ENCODE results near the gene CRYBG2. TPM values are rescaled to one million over a fixed set of nuclear protein-coding genes. Genes with fewer than 3 reads are reported as not detected.
A peak's percentile ranks its signal among the peaks of the same experiment; 100 is the strongest.
"Not testable (repeated sequence)": the region's sequence is repeated elsewhere in the genome, so short reads cannot be mapped to it uniquely, and the experiment has no call there.

CRYBG2 gene
- total and polyA plus RNA-seq, 7 donors, result 0.55 to 21.0 (median 13.8) TPM; not detected in 2

- H3K27ac ChIP-seq, result no peak overlapping the region
- intact Hi-C loops (cut with DNase I), result no loop called here
- H3K27me3 ChIP-seq, result no peaks in the 10 kb centered on the region
- no peaks in the 10 kb centered on the region for H3K4me1 ChIP-seq
- WGBS, 2 donors, result 87% methylated on average over 11 of the region's 11 CpGs
- no peak for DNase-seq
- TF ChIP-seq POLR2AphosphoS5 (IDR thresholded peaks at IDR 0.05) (no peak), CTCF (IDR thresholded peaks at IDR 0.05) (no peak), EP300 (IDR thresholded peaks at IDR 0.05) (no peak), POLR2A (IDR thresholded peaks at IDR 0.05) (no peak)
- no peaks in the 10 kb centered on the region for H3K9me3 ChIP-seq
- no peaks in the 10 kb centered on the region for H3K36me3 ChIP-seq
- H3K4me3 ChIP-seq, result no peak overlapping the region
These were observed 59.9 kb downstream of the CRYBG2 start for GRCh38 chr1:26293911-26294463.

DNA sequence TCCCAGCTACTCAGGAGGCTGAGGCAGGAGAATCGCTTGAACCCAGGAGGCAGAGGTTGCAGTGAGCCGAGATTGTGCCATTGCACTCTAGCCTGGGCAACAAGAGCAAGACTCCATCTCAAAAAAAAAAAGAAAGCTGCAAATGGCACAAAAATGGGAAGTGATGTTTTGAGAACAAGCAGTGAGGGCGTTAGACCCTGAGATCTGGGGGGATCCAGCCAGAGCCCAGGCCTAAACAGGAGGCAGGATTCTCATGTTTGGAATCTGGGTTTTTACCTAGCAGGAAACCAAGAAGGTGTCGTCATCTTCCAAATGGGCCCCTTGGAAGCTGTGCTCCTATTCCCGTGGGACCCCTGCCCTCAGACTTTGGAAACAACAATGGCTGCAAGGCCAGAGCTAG lies 61.2 kb downstream of the CRYBG2 start:
- intact Hi-C loops (cut with DNase I); H3K36me3 ChIP-seq; H3K27me3 ChIP-seq; H3K27ac ChIP-seq; DNase-seq; H3K9me3 ChIP-seq; H3K4me3 ChIP-seq; H3K4me1 ChIP-seq: not testable (repeated sequence)
- WGBS, 2 donors, result 87 to 92% methylated on average over 5 of the region's 5 CpGs

DNA sequence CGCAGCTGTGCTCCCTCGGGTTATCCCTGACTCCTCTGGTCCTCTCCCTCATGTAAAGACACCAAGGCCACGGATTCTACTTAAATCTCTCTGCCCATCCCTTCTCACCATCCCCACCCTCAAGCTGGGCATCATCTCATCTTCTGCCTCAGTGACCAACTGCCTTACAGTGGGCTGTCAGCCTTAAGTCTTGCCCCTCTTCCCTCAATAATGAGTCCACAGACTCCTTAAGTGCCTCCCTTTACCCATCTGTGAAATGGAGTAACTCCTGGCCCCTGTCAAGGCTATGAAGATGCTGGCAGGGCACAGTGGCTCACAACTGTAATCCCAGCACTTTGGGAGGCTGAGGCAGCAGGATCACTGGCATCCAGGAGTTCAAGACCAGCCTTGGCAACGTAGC lies 62.0 kb downstream of the CRYBG2 start:
- WGBS, 2 donors, result 90 to 91% methylated on average over 4 of the region's 4 CpGs
- Histone ChIP-seq H3K27me3 (no peaks in the 10 kb centered on the region), H3K4me1 (peaks cover 0 to 3% (median 0%) of the 10 kb centered on the region in 4 donors), H3K4me3 (no peak overlapping the region), H3K27ac (no peak overlapping the region), H3K9me3 (no peaks in the 10 kb centered on the region), H3K36me3 (no peaks in the 10 kb centered on the region)
- intact Hi-C loops (cut with DNase I), result no loop called here
- TF ChIP-seq EP300 (IDR thresholded peaks at IDR 0.05) (no peak), POLR2AphosphoS5 (IDR thresholded peaks at IDR 0.05) (no peak), CTCF (IDR thresholded peaks at IDR 0.05) (no peak), POLR2A (IDR thresholded peaks at IDR 0.05) (no peak)
- DNase-seq, result no peak

DNA sequence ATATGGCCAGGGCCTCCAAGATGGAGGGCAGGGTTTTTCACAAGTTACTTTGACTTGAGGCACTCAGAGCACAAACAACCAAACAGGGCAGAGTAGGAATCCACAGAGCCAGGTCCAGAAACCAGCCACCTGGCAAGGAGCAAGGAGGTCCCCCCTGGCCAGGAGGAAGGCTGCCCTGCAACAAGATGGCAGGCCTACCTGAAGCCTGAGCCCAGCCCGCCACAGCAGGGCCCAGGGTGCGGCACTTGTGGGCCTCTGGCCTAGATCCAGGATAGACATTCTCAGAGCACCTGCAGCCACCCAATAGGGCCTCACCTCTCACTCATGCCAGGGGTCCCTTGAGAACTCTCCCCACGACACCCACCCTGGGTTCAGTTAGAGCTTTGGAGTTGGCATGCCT lies 62.5 kb downstream of the CRYBG2 start:
- intact Hi-C loops (cut with DNase I), result no loop called here
- peak overlapping the region in 2 of 4 donors; percentile 60 for H3K27ac ChIP-seq

GRCh38 chr1:26290882-26291261 lies 63.1 kb downstream of the CRYBG2 start:
- DNase-seq, result no peak
- H3K4me3 ChIP-seq, result no peak overlapping the region
- no peaks in the 10 kb centered on the region for H3K27me3 ChIP-seq
- H3K9me3 ChIP-seq, result no peaks in the 10 kb centered on the region
- 75 to 88% methylated on average over 11 of the region's 11 CpGs for WGBS, 2 donors
- H3K4me1 ChIP-seq, result peaks cover 0 to 9% (median 0%) of the 10 kb centered on the region in 4 donors
- H3K27ac ChIP-seq, result peak overlapping the region in 3 of 4 donors; percentile 10 to 60 (median 60)
- no peak for TF ChIP-seq POLR2AphosphoS5 (IDR thresholded peaks at IDR 0.05)
- TF ChIP-seq POLR2A (IDR thresholded peaks at IDR 0.05), result no peak
- intact Hi-C loops (cut with DNase I), result no loop called here
- H3K36me3 ChIP-seq, result no peaks in the 10 kb centered on the region

More for the DNA sequence above, 62.5 kb downstream of the CRYBG2 start:
- no peak for DNase-seq
- no peak overlapping the region for H3K4me3 ChIP-seq
- H3K9me3 ChIP-seq, result no peaks in the 10 kb centered on the region
- peaks cover 0 to 5% (median 0%) of the 10 kb centered on the region in 4 donors for H3K4me1 ChIP-seq
- no peaks in the 10 kb centered on the region for H3K27me3 ChIP-seq
- TF ChIP-seq POLR2AphosphoS5 (IDR thresholded peaks at IDR 0.05) (no peak), CTCF (IDR thresholded peaks at IDR 0.05) (no peak), EP300 (IDR thresholded peaks at IDR 0.05) (no peak), POLR2A (IDR thresholded peaks at IDR 0.05) (no peak)
- 86 to 88% methylated on average over 3 of the region's 3 CpGs for WGBS, 2 donors
- H3K36me3 ChIP-seq, result no peaks in the 10 kb centered on the region
